HG02798 (cell line): ENCODE results near the gene DACT3.
"Not testable (repeated sequence)": the region's sequence is repeated elsewhere in the genome, so short reads cannot be mapped to it uniquely, and the experiment has no call there.

Experiments used
- ATAC-seq: cut with Tn5 transposase; IDR thresholded peaks from one replicate; pipeline ENCODE4 v1.9.1; 2021; ENCODE audit warnings: mild to moderate bottlenecking; ENCODE audit not compliant: unreplicated experiment, poor library complexity

Gene DACT3

GRCh38 chr19:46635920-46636761 is 24.8 kb downstream of the DACT3 start, which contains the start of gene GNG8:
Gene GNG8 (minus strand): TSS chr19:46636202. CDS start chr19:46634682, 1,520 bp downstream.
- no peak for ATAC-seq

- no peak for ATAC-seq
Measured at GRCh38 chr19:46634656-46635218, 26.2 kb downstream of the DACT3 start.

DNA sequence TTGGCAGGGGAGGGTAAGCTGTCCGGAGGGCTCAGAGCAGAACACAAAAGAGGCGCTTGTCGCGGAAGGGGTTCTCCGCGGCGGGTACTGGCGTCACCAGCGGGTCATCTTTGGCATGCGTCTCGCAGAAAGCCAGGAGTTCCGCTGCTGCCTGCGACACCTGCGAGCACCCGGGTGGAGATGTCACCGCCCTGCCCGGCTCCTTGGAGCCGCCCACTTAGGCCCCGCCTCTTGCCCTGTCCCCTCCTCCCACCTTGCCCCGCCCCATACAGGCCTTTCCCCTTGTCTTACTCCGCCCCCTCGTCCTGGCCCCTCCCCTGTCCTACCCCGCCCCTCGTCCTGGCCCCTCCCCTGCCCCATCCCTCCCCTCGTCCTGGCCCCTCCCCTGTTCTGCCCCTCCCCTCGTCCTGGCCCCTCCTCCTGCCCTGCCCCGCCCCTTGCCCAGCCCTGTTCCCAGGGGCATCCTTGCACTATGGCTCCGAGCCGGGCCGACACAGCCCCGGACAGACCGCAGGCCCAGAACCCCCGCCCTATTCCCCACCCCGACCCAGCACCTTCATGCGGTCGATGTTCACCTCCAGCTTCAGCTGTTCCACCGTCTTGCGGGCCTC is 26.8 kb downstream of the DACT3 start:
- ATAC-seq = peak; percentile 67

DNA sequence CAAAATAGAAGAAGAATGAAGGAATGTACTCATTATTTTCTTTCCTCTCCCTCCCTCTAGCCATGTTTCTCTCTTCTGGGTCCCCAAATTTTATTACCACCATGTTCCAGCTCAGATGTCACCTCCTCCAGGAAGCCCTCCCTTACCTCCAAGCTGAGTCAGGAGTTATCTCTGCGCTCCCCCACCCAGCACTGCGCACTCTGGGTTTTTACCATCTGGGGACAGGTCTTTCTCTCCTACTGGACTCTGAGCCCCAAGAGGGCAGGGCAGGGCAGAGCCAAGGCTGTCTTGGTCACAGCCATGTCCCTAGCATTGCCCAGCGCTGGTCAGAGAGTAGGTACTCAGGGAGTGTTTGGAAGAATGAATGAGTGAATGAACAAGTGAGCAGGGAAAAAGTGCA is 27.9 kb downstream of the DACT3 start:
- no peak for ATAC-seq

- no peak for ATAC-seq
Measured at GRCh38 chr19:46631481-46631880, 29.5 kb downstream of the DACT3 start.

- no peak for ATAC-seq
Measured at GRCh38 chr19:46630586-46631205, 30.3 kb downstream of the DACT3 start.

- ATAC-seq = no peak
Measured at GRCh38 chr19:46629546-46630025, 31.4 kb downstream of the DACT3 start.

- ATAC-seq = not testable (repeated sequence)
Measured at GRCh38 chr19:46628970-46629369, 32.0 kb downstream of the DACT3 start.

DNA sequence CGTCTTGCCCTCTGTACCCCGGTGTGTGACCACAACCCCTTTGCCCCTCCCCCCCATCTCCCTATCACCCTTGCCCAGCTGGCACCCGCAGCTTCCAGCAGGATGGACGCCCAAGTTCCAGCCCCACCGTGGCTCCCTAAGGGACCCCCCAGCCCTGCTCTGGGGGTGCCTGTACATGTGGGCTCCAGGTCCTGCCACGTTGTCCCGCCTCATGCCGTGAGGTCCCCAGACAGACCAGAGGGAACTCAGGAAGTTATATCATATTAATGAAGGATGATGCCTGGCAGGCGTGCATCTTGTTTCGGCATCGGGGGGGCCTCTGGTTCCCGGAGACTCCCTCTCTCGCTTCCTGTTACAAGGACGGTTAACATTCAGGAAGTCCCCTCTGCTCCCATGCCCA is 34.5 kb downstream of the DACT3 start:
- ATAC-seq = no peak

- no peak for ATAC-seq
Measured at GRCh38 chr19:46625731-46626130, 35.3 kb downstream of the DACT3 start.

DNA sequence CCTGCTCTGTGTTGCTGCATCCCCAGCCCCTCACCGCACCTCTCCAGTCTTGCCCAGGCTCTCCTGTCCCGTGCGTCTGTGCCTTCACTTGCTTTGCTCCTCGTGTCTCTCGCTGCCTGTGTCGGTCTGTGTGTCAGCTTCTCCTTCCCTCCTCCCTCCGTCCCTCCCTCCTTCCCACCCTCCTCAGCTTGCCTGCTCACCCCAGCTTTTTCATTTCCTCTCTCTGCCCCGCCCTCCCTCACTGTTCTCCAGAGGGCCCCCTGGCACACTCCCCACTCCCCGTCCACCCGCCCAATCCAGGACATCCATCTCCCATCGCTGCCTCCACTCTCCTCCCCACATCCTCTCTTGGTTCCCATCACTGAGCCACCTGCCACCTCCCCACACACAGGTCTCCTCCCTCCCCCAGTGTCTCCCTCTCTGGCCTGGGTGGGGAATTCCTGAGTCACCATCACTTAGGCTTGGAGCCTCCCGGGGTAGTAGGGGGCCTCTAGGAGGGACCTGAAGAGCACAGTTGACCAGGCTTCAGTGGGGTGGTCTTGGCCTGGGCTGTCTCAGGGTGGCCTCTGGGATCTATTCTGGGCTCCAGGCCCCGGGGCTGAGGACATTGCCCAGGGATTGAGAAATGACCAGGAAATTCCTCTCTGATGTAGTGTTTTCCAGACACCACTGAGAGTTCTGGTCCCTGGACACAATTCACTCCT is 35.9 kb downstream of the DACT3 start, which contains the start of gene PTGIR:
Gene PTGIR (minus strand): TSS at position 132 of the 704 bp plus-strand sequence. CDS start 864 bp downstream, outside the sequence.
- no peak for ATAC-seq

DNA sequence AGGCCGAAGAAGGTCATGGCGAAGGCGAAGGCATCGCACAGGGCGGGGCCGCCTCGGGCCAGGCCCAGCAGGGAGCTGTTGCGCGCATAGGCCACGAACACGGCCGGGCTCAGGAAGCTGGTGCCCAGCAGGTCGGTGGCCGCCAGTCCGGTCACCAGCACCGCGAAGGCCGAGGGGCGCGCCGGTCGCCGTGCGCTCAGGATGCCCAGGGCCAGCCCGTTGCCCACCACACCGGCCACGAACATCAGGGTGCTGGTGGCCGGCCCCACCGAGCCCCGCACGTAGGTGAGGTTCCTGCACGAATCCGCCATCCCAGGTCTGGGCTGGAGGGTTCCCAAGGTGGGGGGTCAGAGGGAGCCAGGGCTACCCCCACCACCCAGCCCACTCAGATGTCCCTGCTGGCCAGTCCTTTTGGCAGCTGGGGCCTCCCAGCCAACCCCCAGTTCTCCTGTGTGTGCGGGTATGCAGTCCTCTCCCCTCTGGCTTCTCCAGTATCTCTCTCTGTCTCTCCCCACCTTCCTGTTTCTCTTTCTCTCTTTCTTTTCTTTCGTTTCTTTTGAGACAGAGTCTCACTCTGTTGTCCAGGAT is 37.0 kb downstream of the DACT3 start:
- no peak for ATAC-seq

DNA sequence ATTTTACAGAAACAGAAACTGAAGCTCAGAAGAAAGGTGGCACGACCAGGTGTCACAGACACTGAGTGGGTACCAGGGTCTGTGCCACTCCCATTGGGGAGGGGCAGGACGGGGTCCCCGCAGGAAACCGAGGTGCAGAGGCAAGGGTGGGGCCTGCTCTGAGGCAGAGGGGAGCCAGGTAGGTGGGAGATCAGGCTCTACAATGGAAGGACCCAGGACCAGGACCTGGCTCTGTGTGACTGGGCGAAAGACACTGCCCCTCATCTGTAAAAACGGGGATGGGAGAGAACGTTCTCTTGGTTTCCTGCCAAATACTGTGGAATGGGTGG is 38.9 kb downstream of the DACT3 start:
- no peak for ATAC-seq

GRCh38 chr19:46621191-46622117 is 39.5 kb downstream of the DACT3 start:
- ATAC-seq = no peak

DNA sequence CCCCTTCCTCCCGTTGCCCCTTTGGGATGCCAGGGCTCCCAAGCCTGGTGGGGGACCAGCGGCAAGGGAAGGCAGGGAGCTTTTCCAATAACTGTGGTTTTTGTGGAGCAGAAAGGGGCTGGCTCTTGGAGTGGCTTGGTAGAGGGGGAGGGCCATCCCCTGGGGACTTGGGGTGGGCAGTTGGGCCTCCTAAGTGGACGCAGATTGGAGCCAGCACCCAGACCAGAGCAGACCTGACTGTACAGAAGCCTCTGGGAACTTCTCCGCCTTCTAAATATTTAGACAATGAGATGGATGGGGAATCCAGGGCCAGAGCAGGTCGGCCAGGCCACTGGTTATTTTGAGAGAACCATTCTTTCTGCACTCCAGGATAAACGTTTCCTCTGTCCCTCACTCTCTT is 40.3 kb downstream of the DACT3 start:
- no peak for ATAC-seq

DNA sequence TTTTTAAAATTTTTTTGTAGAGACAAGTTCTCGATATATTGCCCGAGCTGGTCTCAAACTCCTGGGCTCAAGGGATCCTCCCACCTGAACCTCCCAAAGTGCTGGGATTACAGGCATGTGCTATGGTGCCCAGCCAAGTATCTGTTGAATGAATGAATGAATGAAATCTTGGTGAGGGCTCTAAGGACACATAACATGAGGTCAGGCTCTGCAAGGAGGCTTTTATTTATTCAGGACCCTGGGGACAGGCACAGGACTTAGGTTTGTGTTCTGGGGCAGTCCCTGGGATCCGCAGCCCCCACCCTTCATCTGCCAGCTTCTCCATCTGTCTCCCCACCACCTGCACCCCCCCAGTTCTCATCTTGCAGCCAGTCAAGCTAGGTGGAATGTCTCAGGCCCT is 40.7 kb downstream of the DACT3 start:
- ATAC-seq = no peak

GRCh38 chr19:46618670-46619231 is 42.2 kb downstream of the DACT3 start:
- no peak for ATAC-seq

DNA sequence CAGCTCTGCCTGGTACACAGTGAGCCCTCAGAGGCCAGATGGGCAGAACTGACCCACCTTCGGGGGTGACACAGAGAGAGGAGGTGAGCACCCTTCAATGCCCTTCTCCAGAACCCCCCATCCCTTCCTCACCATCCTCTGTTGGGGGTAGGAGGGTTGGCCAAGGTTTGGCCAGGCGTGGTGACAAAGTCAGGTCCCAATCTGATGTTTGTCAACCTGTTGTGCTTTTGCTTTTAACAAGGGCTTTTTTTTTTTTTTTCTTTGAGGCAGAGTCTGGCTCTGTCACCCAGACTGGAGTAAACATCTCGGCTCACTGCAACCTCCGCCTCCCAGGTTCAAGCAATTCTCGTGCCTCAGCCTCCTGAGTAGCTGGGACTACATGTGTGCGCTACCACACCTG is 43.4 kb downstream of the DACT3 start:
- no peak for ATAC-seq
